GM12878 (cell line): ENCODE measurements around the gene FOS. TPM values are rescaled to one million over a fixed set of nuclear protein-coding genes. Genes with fewer than 3 reads are reported as not detected.

ENCODE experiments used
- ATAC-seq: fragments of 200-7000 bp; cut with Tn5 transposase; 3 replicates; pipeline ENCODE4 v1.9.1; 2020; ENCODE audit warnings: mild to moderate bottlenecking, moderate library complexity
- BruUV-seq: library from RNA; stranded (reverse); fragments of 400-500 nt; replicated peaks from 2 replicates; lab custom pipeline; 2021; lab: Mats Ljungman, UMichigan
- CTCF ChIA-PET: fragments of 300-600 bp; sonication (Branson Sonifier 250); formaldehyde crosslinking; extraction: SDS; loops from one replicate; lab custom pipeline; 2021; ENCODE audit warnings: inconsistent platforms; lab: Yijun Ruan, JAX
- POLR2A ChIA-PET: fragments of 350-600 bp; formaldehyde crosslinking; extraction: SDS; loops from one replicate; lab custom pipeline; 2021; ENCODE audit warnings: inconsistent platforms; lab: Charles Lee
- RAD21 ChIA-PET: fragments of 300-600 bp; sonication (Branson Sonifier 250); formaldehyde crosslinking; loops from one replicate; lab custom pipeline; 2023; ENCODE audit warnings: antibody characterized with exemption; ENCODE audit not compliant: unreplicated experiment; lab: Charles Lee
- SMC1A ChIA-PET: fragments of 300-600 bp; sonication (Branson Sonifier 250); formaldehyde crosslinking; loops from one replicate; lab custom pipeline; 2023; ENCODE audit not compliant: unreplicated experiment, uncharacterized antibody; lab: Charles Lee
- DNase-seq: peaks from one replicate; pipeline ENCODE4 v3.0.0-alpha.2; 2011; ENCODE audit warnings: low read depth, low spot score
- FAIRE-seq: peaks from 3 replicates; lab custom pipeline; 2011; peaks lifted over from hg19 to GRCh38; lab: Jason Lieb, UNC
- H2AFZ ChIP-seq: 2 replicates; pipeline ENCODE4 v1.6.0; 2011; ENCODE audit warnings: low read depth, low read length, control low read depth; ENCODE audit not compliant: control insufficient read depth
- H3K27ac ChIP-seq: 2 replicates; pipeline ENCODE4 v1.5.1; 2011; ENCODE audit warnings: control low read depth; ENCODE audit not compliant: control insufficient read depth, insufficient read depth
- H3K27me3 ChIP-seq, 2 experiments: replicated peaks in 1 of 2; 2 replicates each; pipeline versions ENCODE4 v1.6.0 to v1.6.1; 2011; ENCODE audit warnings: low read length in 1 of 2; ENCODE audit not compliant: control insufficient read depth in 2 of 2, insufficient read depth in 2 of 2
- H3K36me3 ChIP-seq, 2 experiments: 2 replicates each; pipeline ENCODE4 v1.5.1; 2011; ENCODE audit warnings: low read length in 1 of 2; ENCODE audit not compliant: control insufficient read depth in 2 of 2, insufficient read depth in 2 of 2
- H3K4me1 ChIP-seq: 2 replicates; pipeline ENCODE4 v1.6.1; 2011; ENCODE audit warnings: mild to moderate bottlenecking, low read length, moderate library complexity, mixed read lengths; ENCODE audit not compliant: control insufficient read depth, insufficient read depth
- H3K4me2 ChIP-seq: 2 replicates; pipeline ENCODE4 v1.6.0; 2011; ENCODE audit warnings: control low read depth; ENCODE audit not compliant: control insufficient read depth, insufficient read depth
- H3K4me3 ChIP-seq: fragments of 200-600 bp; sonication (generic); 2 replicates; pipeline ENCODE4 v1.5.1; 2016
- H3K79me2 ChIP-seq: 2 replicates; pipeline ENCODE4 v1.6.0; 2011; ENCODE audit warnings: low read length; ENCODE audit not compliant: control insufficient read depth, insufficient read depth
- H3K9ac ChIP-seq: 2 replicates; pipeline ENCODE4 v1.8.0; 2011; ENCODE audit warnings: low read length, control low read depth, mixed read lengths; ENCODE audit not compliant: control insufficient read depth, insufficient read depth
- H3K9me3 ChIP-seq: replicated peaks from 3 replicates; pipeline ENCODE4 v1.5.1; 2011; ENCODE audit warnings: mild to moderate bottlenecking, low read length; ENCODE audit not compliant: control insufficient read depth, insufficient read depth
- H4K20me1 ChIP-seq: 2 replicates; pipeline ENCODE4 v1.6.0; 2011; ENCODE audit not compliant: control insufficient read depth, insufficient read depth
- ASH2L ChIP-seq: fragments of 300-600, 200-600 bp; sonication (generic); IDR thresholded peaks from 2 replicates; pipeline ENCODE4 v1.6.1; 2017; ENCODE audit warnings: low read depth, mild to moderate bottlenecking, borderline replicate concordance
- ATF7 ChIP-seq: fragments of 450-650 bp; IDR thresholded peaks from 2 replicates; pipeline ENCODE4 v1.6.1; 2016; ENCODE audit warnings: low read depth, mild to moderate bottlenecking
- BCL11A ChIP-seq: IDR thresholded peaks from 2 replicates; pipeline ENCODE4 v1.6.1; 2011; ENCODE audit warnings: low read depth, low read length
- CBX5 ChIP-seq: sonication (generic); IDR thresholded peaks from 2 replicates; pipeline ENCODE4 v1.6.1; 2016; ENCODE audit warnings: low read depth, moderate library complexity, mild to moderate bottlenecking, inconsistent platforms
- CHD4 ChIP-seq: fragments of 200-600 bp; sonication (generic); IDR thresholded peaks from 2 replicates; pipeline ENCODE4 v1.6.1; 2016; ENCODE audit warnings: mild to moderate bottlenecking
- CREB1 ChIP-seq: IDR thresholded peaks from 2 replicates; pipeline ENCODE4 v1.6.1; 2012; ENCODE audit warnings: low read depth, mild to moderate bottlenecking, inconsistent platforms
- HDAC6 ChIP-seq: fragments of 200-600 bp; sonication (generic); IDR thresholded peaks from one replicate; pipeline ENCODE4 v1.8.0; 2017; ENCODE audit warnings: antibody characterized with exemption; ENCODE audit not compliant: unreplicated experiment
- IKZF1 ChIP-seq: fragments of 450-650 bp; conservative IDR thresholded peaks from 2 replicates; pipeline ENCODE4 v1.6.1; 2017; ENCODE audit warnings: antibody characterized with exemption, mild to moderate bottlenecking
- MEF2B ChIP-seq: fragments of 450-650 bp; IDR thresholded peaks from 2 replicates; pipeline ENCODE4 v1.6.1; 2018; ENCODE audit warnings: mild to moderate bottlenecking, moderate library complexity; ENCODE audit not compliant: partially characterized antibody, poor library complexity, severe bottlenecking
- PML ChIP-seq: IDR thresholded peaks from 2 replicates; pipeline ENCODE4 v1.6.1; 2012; ENCODE audit warnings: low read length, inconsistent platforms
- SP1 ChIP-seq: IDR thresholded peaks from one replicate; pipeline ENCODE4 v1.6.1; 2011; ENCODE audit warnings: low read depth, low read length
- SREBF2 ChIP-seq: IDR thresholded peaks from 2 replicates; pipeline ENCODE4 v1.6.1; 2012; ENCODE audit warnings: mild to moderate bottlenecking, low read length
- SRF ChIP-seq, 2 experiments: IDR thresholded peaks; 2 replicates each; pipeline ENCODE4 v1.6.1; 2011; ENCODE audit warnings: low read depth in 2 of 2, low read length in 2 of 2, mild to moderate bottlenecking in 1 of 2, moderate library complexity in 1 of 2
- YBX1 ChIP-seq: fragments of 450-650 bp; IDR thresholded peaks from 2 replicates; pipeline ENCODE4 v1.6.1; 2016; ENCODE audit warnings: antibody characterized with exemption
- ZNF24 ChIP-seq: fragments of 450-650 bp; IDR thresholded peaks from 2 replicates; pipeline ENCODE4 v1.6.1; 2017; ENCODE audit warnings: antibody characterized with exemption, mild to moderate bottlenecking
- WGBS: methylation state at CpG from one replicate; pipeline ENCODE4 v1.1.6; 2016; ENCODE audit warnings: low lambda C conversion rate; ENCODE audit not compliant: insufficient replicate concordance, insufficient coverage; ENCODE audit errors: missing lambda C conversion rate; 5-methylcytosine and 5-hydroxymethylcytosine counted together
- in situ Hi-C: fragments of 300-500 bp; cut with MboI; formaldehyde crosslinking; loops from 9 replicates; pipeline ENCODE4 v1.14.3; 2018; ENCODE audit warnings: mixed read lengths
- intact Hi-C: fragments of 100-400 bp; cut with micrococcal nuclease; formaldehyde crosslinking; loops from one replicate; pipeline ENCODE4 v1.14.2; 2022; ENCODE audit not compliant: unreplicated experiment
- polyA plus RNA-seq, 11 experiments: library from polyadenylated mRNA; depleted of rRNA in 4 of 11; unstranded in 6 of 11; stranded (reverse) in 5 of 11; fragments of >200 nt; fragmentation: Nextera tagmentation in 4 of 11; fragmentation: Illumina TruSeq in 1 of 11; extraction: Ambion mirVana in 4 of 11; extraction: Trizol in 1 of 11; gene quantifications; 1 replicate in 1 of 11; 2 replicates in 10 of 11; pipeline versions ENCODE4 v1.2.1 to v1.2.3, GENCODE V29; 2011 to 2016; ENCODE audit warnings: inconsistent platforms in 2 of 11, missing spikeins in 2 of 11, low read depth in 1 of 11
- total RNA-seq, 4 experiments: library from RNA; depleted of rRNA in 3 of 4; stranded (reverse); fragments of >200 nt in 3 of 4; fragmentation: Illumina TruSeq in 1 of 4; extraction: Trizol in 1 of 4; gene quantifications; 2 replicates each; pipeline versions ENCODE4 v1.2.1 to v1.2.3, GENCODE V29; 2013 to 2021
- TF ChIP-seq, protein P1 (sequence below): fragments of 450-650 bp; IDR thresholded peaks from 2 replicates; pipeline ENCODE4 v1.6.1; 2017; ENCODE audit warnings: low read depth, mild to moderate bottlenecking, moderate library complexity
- TF ChIP-seq, protein P2 (sequence below): IDR thresholded peaks from 2 replicates; pipeline ENCODE4 v1.6.1; 2011; ENCODE audit warnings: low read depth, low read length, improper control_type of control experiment, borderline replicate concordance

Gene FOS
- total and polyA plus RNA-seq, 10 of the 15 experiments (the other 5 are each of a cell fraction or from before 2014, with no cell fraction given) = 0.02 to 0.95 (median 0.38) TPM

DNA sequence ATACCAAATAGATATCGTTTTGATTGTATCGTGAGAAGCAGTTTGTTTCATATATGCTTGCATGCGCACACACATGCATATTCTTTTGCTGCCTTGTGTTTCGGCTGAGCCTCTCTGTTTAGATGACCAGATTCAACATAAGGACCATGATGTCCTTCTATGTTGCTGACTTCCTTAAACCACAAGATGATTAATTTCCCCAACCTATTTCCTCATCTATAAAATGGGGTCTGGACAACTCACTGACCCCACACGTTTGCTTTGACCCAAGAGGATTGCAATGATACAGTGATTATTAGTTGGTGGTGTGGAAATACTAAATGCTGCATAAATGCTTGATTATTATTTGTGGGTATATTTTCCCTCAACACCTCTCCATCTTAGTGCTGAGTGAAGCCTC lies 16.8 kb upstream of the FOS start:
- H3K4me2 ChIP-seq = no peak overlapping the region
- 57% methylated on average over 5 of the region's 5 CpGs for WGBS
- H4K20me1 ChIP-seq = no peaks in the 10 kb centered on the region
- DNase-seq = no peak
- ATAC-seq = no peak
- no peak overlapping the region for H2AFZ ChIP-seq
- no peaks in the 10 kb centered on the region for H3K79me2 ChIP-seq
- H3K4me1 ChIP-seq = peaks cover 15% of the 10 kb centered on the region
- no TSS peak for BruUV-seq
- TF ChIP-seq ATF7 (no peak), MEF2B (no peak), ASH2L (no peak)
- TF ChIP-seq, protein P1, sequence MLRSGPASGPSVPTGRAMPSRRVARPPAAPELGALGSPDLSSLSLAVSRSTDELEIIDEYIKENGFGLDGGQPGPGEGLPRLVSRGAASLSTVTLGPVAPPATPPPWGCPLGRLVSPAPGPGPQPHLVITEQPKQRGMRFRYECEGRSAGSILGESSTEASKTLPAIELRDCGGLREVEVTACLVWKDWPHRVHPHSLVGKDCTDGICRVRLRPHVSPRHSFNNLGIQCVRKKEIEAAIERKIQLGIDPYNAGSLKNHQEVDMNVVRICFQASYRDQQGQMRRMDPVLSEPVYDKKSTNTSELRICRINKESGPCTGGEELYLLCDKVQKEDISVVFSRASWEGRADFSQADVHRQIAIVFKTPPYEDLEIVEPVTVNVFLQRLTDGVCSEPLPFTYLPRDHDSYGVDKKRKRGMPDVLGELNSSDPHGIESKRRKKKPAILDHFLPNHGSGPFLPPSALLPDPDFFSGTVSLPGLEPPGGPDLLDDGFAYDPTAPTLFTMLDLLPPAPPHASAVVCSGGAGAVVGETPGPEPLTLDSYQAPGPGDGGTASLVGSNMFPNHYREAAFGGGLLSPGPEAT = no peak
- no peak overlapping the region for H3K9ac ChIP-seq
- POLR2A ChIA-PET = no interaction called here
- RAD21 ChIA-PET = no interaction called here
- CTCF ChIA-PET = no interaction called here
- H3K4me3 ChIP-seq = no peak overlapping the region
- SMC1A ChIA-PET = interaction anchor here (0.6 kb wide), 1 partner anchor 117 kb away, joined by 3 read pairs; no protein-coding TSS in a partner anchor
- intact Hi-C loops = no loop called here
- H3K9me3 ChIP-seq = no peaks in the 10 kb centered on the region
- no peak for FAIRE-seq
- H3K27ac ChIP-seq = no peak overlapping the region
- no peaks in the 10 kb centered on the region for H3K36me3 ChIP-seq
- H3K27me3 ChIP-seq = peaks cover 0 to 2% of the 10 kb centered on the region in 2 experiments; a peak in 2 of 4 replicates
- in situ Hi-C loops = loop anchor here (25.0 kb wide), 1 partner anchor 1500 kb away; a partner anchor contains a TSS

DNA sequence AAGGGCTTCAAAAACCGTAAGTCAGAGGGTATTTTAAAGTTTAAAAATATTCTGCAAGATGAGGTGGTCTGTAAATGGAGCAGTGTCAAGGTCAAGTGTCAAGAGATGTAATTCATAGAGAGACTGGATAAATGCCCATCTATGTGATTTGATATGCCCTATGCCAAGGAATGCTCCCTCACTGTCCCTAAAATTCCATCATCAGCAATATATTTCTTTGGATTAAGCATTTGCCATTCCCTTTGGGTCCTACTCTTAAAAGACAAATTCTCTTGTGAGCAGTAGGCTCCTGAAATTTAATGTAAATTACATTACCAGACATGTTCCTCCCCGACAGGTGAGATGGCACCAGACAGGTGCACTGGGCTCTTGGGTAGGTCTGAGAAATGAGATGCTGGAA lies 16.0 kb upstream of the FOS start:
- Histone ChIP-seq H3K4me3 (no peak overlapping the region), H3K9ac (no peak overlapping the region), H3K36me3 (no peaks in the 10 kb centered on the region), H3K4me2 (no peak overlapping the region), H3K9me3 (no peaks in the 10 kb centered on the region), H3K79me2 (no peaks in the 10 kb centered on the region), H2AFZ (no peak overlapping the region), H3K4me1 (peaks cover 15% of the 10 kb centered on the region), H3K27ac (no peak overlapping the region), H4K20me1 (no peaks in the 10 kb centered on the region), H3K27me3 (peaks cover 0 to 2% of the 10 kb centered on the region in 2 experiments; a peak in 2 of 4 replicates)
- SMC1A ChIA-PET = interaction anchor here (0.6 kb wide), 1 partner anchor 118 kb away, joined by 3 read pairs; no protein-coding TSS in a partner anchor
- in situ Hi-C loops = loop anchor here (25.0 kb wide), 1 partner anchor 1500 kb away; a partner anchor contains a TSS
- CTCF ChIA-PET = no interaction called here
- no peak for ATAC-seq
- RAD21 ChIA-PET = no interaction called here
- no peak for DNase-seq
- TF ChIP-seq SREBF2 (no peak), IKZF1 (no peak), CBX5 (no peak), CHD4 (no peak), ZNF24 (no peak), SRF (IDR thresholded peaks at IDR 0.05; ENCODE audit: low read depth in 2 of 2, low read length in 2 of 2) (no peak), HDAC6 (no peak), BCL11A (no peak), YBX1 (no peak), CREB1 (no peak), PML (no peak), SP1 (no peak)
- TF ChIP-seq, protein P2, sequence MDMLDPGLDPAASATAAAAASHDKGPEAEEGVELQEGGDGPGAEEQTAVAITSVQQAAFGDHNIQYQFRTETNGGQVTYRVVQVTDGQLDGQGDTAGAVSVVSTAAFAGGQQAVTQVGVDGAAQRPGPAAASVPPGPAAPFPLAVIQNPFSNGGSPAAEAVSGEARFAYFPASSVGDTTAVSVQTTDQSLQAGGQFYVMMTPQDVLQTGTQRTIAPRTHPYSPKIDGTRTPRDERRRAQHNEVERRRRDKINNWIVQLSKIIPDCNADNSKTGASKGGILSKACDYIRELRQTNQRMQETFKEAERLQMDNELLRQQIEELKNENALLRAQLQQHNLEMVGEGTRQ = no peak
- no TSS peak for BruUV-seq
- 45% methylated on average over 2 of the region's 2 CpGs for WGBS
- intact Hi-C loops = no loop called here
- POLR2A ChIA-PET = no interaction called here
- FAIRE-seq = no peak
